HG03025 (cell line): Measurements from ENCODE around the gene LCE1A.

ENCODE experiments used
- ATAC-seq: cut with Tn5 transposase; IDR thresholded peaks from one replicate; pipeline ENCODE4 v1.9.1; 2021; ENCODE audit warnings: mild to moderate bottlenecking, moderate library complexity; ENCODE audit not compliant: unreplicated experiment, low FRiP score

The LCE1A gene

GRCh38 chr1:152869808-152870419, 42.6 kb downstream of the LCE1A start:
- no peak for ATAC-seq

- no peak for ATAC-seq
Observed at GRCh38 chr1:152870831-152871730, 43.8 kb downstream of the LCE1A start.

- ATAC-seq, result no peak
Observed at GRCh38 chr1:152871731-152872126, 44.5 kb downstream of the LCE1A start.

- ATAC-seq, result no peak
Observed at GRCh38 chr1:152873495-152873894, 46.2 kb downstream of the LCE1A start.

- no peak for ATAC-seq
Observed at GRCh38 chr1:152876827-152877226, 49.6 kb downstream of the LCE1A start.
